HL-60 (cell line): ENCODE measurements around the gene ATXN7.

Experiments used
- DNase-seq, 2 experiments: peaks; one replicate each; pipeline ENCODE4 v3.0.0-alpha.2; 2010 to 2020; ENCODE audit warnings: low read depth in 1 of 2, low spot score in 1 of 2
- H3K27ac ChIP-seq: fragments of 250-450 bp; sonication (Bioruptor Pico); replicated peaks from 2 replicates; pipeline ENCODE4 v1.5.1; 2020; ENCODE audit warnings: mild to moderate bottlenecking, moderate library complexity
- H3K27me3 ChIP-seq: fragments of 250-450 bp; sonication (Bioruptor Pico); 2 replicates; pipeline ENCODE4 v1.5.1; 2021; ENCODE audit warnings: mild to moderate bottlenecking, moderate library complexity; ENCODE audit not compliant: insufficient read depth, poor library complexity, severe bottlenecking
- H3K4me3 ChIP-seq: replicated peaks from 2 replicates; pipeline ENCODE4 v1.5.1; 2011; ENCODE audit warnings: mild to moderate bottlenecking, control low read depth, low read length; ENCODE audit not compliant: insufficient read depth
- CTCF ChIP-seq: IDR thresholded peaks from one replicate; pipeline ENCODE4 v1.5.1; 2011; ENCODE audit warnings: low read length, control low read depth, inconsistent platforms; ENCODE audit not compliant: insufficient read depth
- GABPA ChIP-seq: IDR thresholded peaks from 2 replicates; pipeline ENCODE4 v1.6.1; 2012; ENCODE audit warnings: low read depth
- POLR2AphosphoS5 ChIP-seq: IDR thresholded peaks from 2 replicates; pipeline ENCODE4 v1.6.1; 2012; ENCODE audit warnings: low read depth
- SPI1 ChIP-seq: IDR thresholded peaks from 2 replicates; pipeline ENCODE4 v1.6.1; 2012; ENCODE audit warnings: low read depth, mild to moderate bottlenecking, borderline replicate concordance
- TF ChIP-seq, protein P1 (sequence below): IDR thresholded peaks from 2 replicates; pipeline ENCODE4 v1.6.1; 2012; ENCODE audit warnings: low read depth; ENCODE audit not compliant: insufficient replicate concordance

Gene ATXN7

GRCh38 chr3:63972196-63972595 lies 108.5 kb downstream of the ATXN7 start:
- no peak for DNase-seq
- Histone ChIP-seq H3K27me3 (no peaks in the 10 kb centered on the region), H3K27ac (no peak overlapping the region), H3K4me3 (no peak overlapping the region)
- TF ChIP-seq SPI1 (no peak), POLR2AphosphoS5 (no peak), GABPA (no peak), CTCF (no peak)
- TF ChIP-seq, protein P1, sequence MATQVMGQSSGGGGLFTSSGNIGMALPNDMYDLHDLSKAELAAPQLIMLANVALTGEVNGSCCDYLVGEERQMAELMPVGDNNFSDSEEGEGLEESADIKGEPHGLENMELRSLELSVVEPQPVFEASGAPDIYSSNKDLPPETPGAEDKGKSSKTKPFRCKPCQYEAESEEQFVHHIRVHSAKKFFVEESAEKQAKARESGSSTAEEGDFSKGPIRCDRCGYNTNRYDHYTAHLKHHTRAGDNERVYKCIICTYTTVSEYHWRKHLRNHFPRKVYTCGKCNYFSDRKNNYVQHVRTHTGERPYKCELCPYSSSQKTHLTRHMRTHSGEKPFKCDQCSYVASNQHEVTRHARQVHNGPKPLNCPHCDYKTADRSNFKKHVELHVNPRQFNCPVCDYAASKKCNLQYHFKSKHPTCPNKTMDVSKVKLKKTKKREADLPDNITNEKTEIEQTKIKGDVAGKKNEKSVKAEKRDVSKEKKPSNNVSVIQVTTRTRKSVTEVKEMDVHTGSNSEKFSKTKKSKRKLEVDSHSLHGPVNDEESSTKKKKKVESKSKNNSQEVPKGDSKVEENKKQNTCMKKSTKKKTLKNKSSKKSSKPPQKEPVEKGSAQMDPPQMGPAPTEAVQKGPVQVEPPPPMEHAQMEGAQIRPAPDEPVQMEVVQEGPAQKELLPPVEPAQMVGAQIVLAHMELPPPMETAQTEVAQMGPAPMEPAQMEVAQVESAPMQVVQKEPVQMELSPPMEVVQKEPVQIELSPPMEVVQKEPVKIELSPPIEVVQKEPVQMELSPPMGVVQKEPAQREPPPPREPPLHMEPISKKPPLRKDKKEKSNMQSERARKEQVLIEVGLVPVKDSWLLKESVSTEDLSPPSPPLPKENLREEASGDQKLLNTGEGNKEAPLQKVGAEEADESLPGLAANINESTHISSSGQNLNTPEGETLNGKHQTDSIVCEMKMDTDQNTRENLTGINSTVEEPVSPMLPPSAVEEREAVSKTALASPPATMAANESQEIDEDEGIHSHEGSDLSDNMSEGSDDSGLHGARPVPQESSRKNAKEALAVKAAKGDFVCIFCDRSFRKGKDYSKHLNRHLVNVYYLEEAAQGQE, result no peak

- H3K27ac ChIP-seq, result no peak overlapping the region
- no peak overlapping the region for H3K4me3 ChIP-seq
- no peak for DNase-seq
- no peaks in the 10 kb centered on the region for H3K27me3 ChIP-seq
- TF ChIP-seq CTCF (no peak), SPI1 (no peak), GABPA (no peak), POLR2AphosphoS5 (no peak)
- TF ChIP-seq, protein P1, result no peak
Observed at GRCh38 chr3:63972987-63973386, 109.3 kb downstream of the ATXN7 start.

GRCh38 chr3:63973406-63973805 lies 109.7 kb downstream of the ATXN7 start:
- H3K27me3 ChIP-seq, result no peaks in the 10 kb centered on the region
- no peak for DNase-seq
- TF ChIP-seq CTCF (no peak), SPI1 (no peak), GABPA (no peak), POLR2AphosphoS5 (no peak)
- TF ChIP-seq, protein P1, result no peak

More at GRCh38 chr3:63973406-63973805, 109.7 kb downstream of the ATXN7 start:
- Histone ChIP-seq H3K27ac (no peak overlapping the region), H3K4me3 (no peak overlapping the region)
